ENCODE results near the gene SPAST. TPM values are rescaled to one million over a fixed set of nuclear protein-coding genes. Genes with fewer than 3 reads are reported as not detected.

SPAST gene
- total and polyA plus RNA-seq, 2 of the 13 experiments (the other 11 are each of a cell fraction or from before 2014, with no cell fraction given) = 11.5 to 40.4 TPM

- 0 out of 2 replicates have a peak, but pooled peaks have one; percentile 7 for TF ChIP-seq IRF9 (CRISPR knock-in tag; IDR thresholded peaks at IDR 0.05; ENCODE audit: borderline replicate concordance)
- TF ChIP-seq PLRG1 (conservative IDR thresholded peaks at IDR 0.05) = no peak
- TF ChIP-seq ZSCAN30 (CRISPR knock-in tag; IDR thresholded peaks at IDR 0.05) = no peak
- no peak for TF ChIP-seq SRSF4 (IDR thresholded peaks at IDR 0.05; ENCODE audit: low read depth, low read length, poor library complexity, severe bottlenecking)
- 0 out of 2 replicates have a peak, but pooled peaks have one; percentile 9 for TF ChIP-seq FOSL2 (CRISPR knock-in tag; IDR thresholded peaks at IDR 0.05)
- no peak for TF ChIP-seq CEBPB (IDR thresholded peaks at IDR 0.05; ENCODE audit: borderline replicate concordance, low read depth, low read length)
- TF ChIP-seq MTA1 (CRISPR knock-in tag; IDR thresholded peaks at IDR 0.05; ENCODE audit: borderline replicate concordance) = no peak
- no peak for TF ChIP-seq ZNF558 (CRISPR knock-in tag; IDR thresholded peaks at IDR 0.05; ENCODE audit: borderline replicate concordance)
- TF ChIP-seq KAT7 (CRISPR knock-in tag; IDR thresholded peaks at IDR 0.05; ENCODE audit: borderline replicate concordance) = no peak
- TF ChIP-seq GFI1 (CRISPR knock-in tag; IDR thresholded peaks at IDR 0.05; ENCODE audit: borderline replicate concordance) = no peak; the same call in 1 of the 2 replicates
- TF ChIP-seq ZHX1 (CRISPR knock-in tag; IDR thresholded peaks at IDR 0.05; ENCODE audit: low read depth) = no peak
- TF ChIP-seq ZNF674 (CRISPR knock-in tag; IDR thresholded peaks at IDR 0.05; ENCODE audit: low read depth) = no peak
- TF ChIP-seq DNMT1 (CRISPR knock-in tag; IDR thresholded peaks at IDR 0.05) = no peak
- no peak for TF ChIP-seq STAT6 (CRISPR knock-in tag; IDR thresholded peaks at IDR 0.05; ENCODE audit: borderline replicate concordance)
- TF ChIP-seq CREBL2 (CRISPR knock-in tag; IDR thresholded peaks at IDR 0.05; ENCODE audit: borderline replicate concordance) = no peak
- TF ChIP-seq POLR2AphosphoS5 (IDR thresholded peaks at IDR 0.05; ENCODE audit: low read depth, low read length) = 0 out of 2 replicates have a peak, but pooled peaks have one; percentile 27
- no peak for TF ChIP-seq TEAD3 (CRISPR knock-in tag; optimal IDR thresholded peaks at IDR 0.05; ENCODE audit: borderline replicate concordance)
These were observed 755 bp downstream of the SPAST start (continued) for GRCh38 chr2:32064021-32064601.

Measured in HepG2 (cell line).